HepG2 (cell line): ENCODE measurements around the gene C19orf47. TPM values are rescaled to one million over a fixed set of nuclear protein-coding genes. Genes with fewer than 3 reads are reported as not detected.

Experiments used
- ATAC-seq: fragments of 200-7000 bp; cut with Tn5 transposase; 3 replicates; pipeline ENCODE4 v1.9.1; 2020; ENCODE audit warnings: mild to moderate bottlenecking, moderate library complexity
- BruUV-seq: library from RNA; stranded (reverse); fragments of 400-500 nt; replicated peaks from 2 replicates; lab custom pipeline; 2021; lab: Mats Ljungman, UMichigan
- CTCF ChIA-PET: fragments of 300-600 bp; formaldehyde crosslinking; extraction: SDS; loops from one replicate; lab custom pipeline; 2021; ENCODE audit warnings: low total read pairs, inconsistent platforms, low intra/inter-chr PET ratio; lab: Yijun Ruan, JAX
- POLR2A ChIA-PET: fragments of 350-600 bp; sonication (Branson Sonifier 250); formaldehyde crosslinking; loops from one replicate; lab custom pipeline; 2020; ENCODE audit warnings: antibody characterized with exemption, inconsistent platforms; lab: Yijun Ruan, JAX
- DNase-seq: peaks from one replicate; pipeline ENCODE4 v3.0.0-alpha.2; 2015; ENCODE audit warnings: low spot score
- FAIRE-seq: peaks from 3 replicates; lab custom pipeline; 2011; peaks lifted over from hg19 to GRCh38; lab: Jason Lieb, UNC
- H2AFZ ChIP-seq: one replicate; pipeline ENCODE4 v1.6.1; 2011; ENCODE audit warnings: low read length, inconsistent platforms
- H3K27ac ChIP-seq: fragments of 300-600 bp; 3 replicates; pipeline ENCODE4 v1.8.0; 2011; ENCODE audit warnings: mixed run types, mild to moderate bottlenecking, mixed read lengths, low read length, inconsistent platforms; ENCODE audit not compliant: insufficient read depth; ENCODE audit errors: extremely low read length
- H3K27me3 ChIP-seq, 2 experiments: fragments of 200-600 bp in 1 of 2; 2 replicates in 1 of 2; 3 replicates in 1 of 2; pipeline versions ENCODE4 v1.6.0 to v1.8.0; 2011; ENCODE audit warnings: low read length in 2 of 2, mild to moderate bottlenecking in 2 of 2, moderate library complexity in 2 of 2, inconsistent platforms in 1 of 2; ENCODE audit not compliant: insufficient read depth in 2 of 2, control insufficient read depth in 1 of 2
- H3K36me3 ChIP-seq, 2 experiments: fragments of 200-600 bp in 1 of 2; replicated peaks in 1 of 2; 2 replicates in 1 of 2; 3 replicates in 1 of 2; pipeline versions ENCODE4 v1.5.1 to v1.8.0; 2011; ENCODE audit warnings: low read length in 2 of 2, inconsistent platforms in 1 of 2; ENCODE audit not compliant: insufficient read depth in 2 of 2, control insufficient read depth in 1 of 2
- H3K4me1 ChIP-seq: 2 replicates; pipeline ENCODE4 v1.5.1; 2012; ENCODE audit warnings: low read length, inconsistent platforms; ENCODE audit not compliant: insufficient read depth
- H3K4me2 ChIP-seq: 2 replicates; pipeline ENCODE4 v1.6.0; 2011; ENCODE audit warnings: low read depth, low read length, inconsistent platforms
- H3K4me3 ChIP-seq, 3 experiments: fragments of 200-600 bp in 1 of 3; sonication (generic), shearing (Covaris generic) in 1 of 3; replicated peaks in 1 of 3; 2 replicates each; pipeline ENCODE4 v1.5.1; 2011 to 2016; ENCODE audit warnings: low read length in 3 of 3, inconsistent platforms in 2 of 3, low read depth in 2 of 3, mild to moderate bottlenecking in 2 of 3, control low read depth in 1 of 3, mixed read lengths in 1 of 3; ENCODE audit not compliant: insufficient read depth in 1 of 3
- H3K79me2 ChIP-seq: one replicate; pipeline ENCODE4 v1.6.1; 2011; ENCODE audit warnings: low read length, inconsistent platforms; ENCODE audit not compliant: insufficient read depth
- H3K9ac ChIP-seq: 2 replicates; pipeline ENCODE4 v1.6.0; 2011; ENCODE audit warnings: mild to moderate bottlenecking, low read depth, low read length, inconsistent platforms; ENCODE audit not compliant: insufficient read depth
- H3K9me3 ChIP-seq: 2 replicates; pipeline ENCODE4 v1.5.1; 2012; ENCODE audit warnings: mild to moderate bottlenecking, low read length
- H4K20me1 ChIP-seq: 2 replicates; pipeline ENCODE4 v1.6.0; 2011; ENCODE audit warnings: inconsistent platforms, mild to moderate bottlenecking, low read length, moderate library complexity; ENCODE audit not compliant: insufficient read depth
- BATF2 ChIP-seq: sonication (generic); formaldehyde crosslinking; IDR thresholded peaks from 2 replicates; pipeline ENCODE4 v1.8.0; 2022; ENCODE audit warnings: mild to moderate bottlenecking, missing genetic modification reagents, moderate library complexity
- CHD2 ChIP-seq: IDR thresholded peaks from 2 replicates; pipeline ENCODE4 v1.6.1; 2011; ENCODE audit warnings: low read depth, low read length, improper control_type of control experiment
- FUBP1 ChIP-seq: sonication (generic); formaldehyde crosslinking; IDR thresholded peaks from 2 replicates; pipeline ENCODE4 v1.5.1; 2020; ENCODE audit warnings: missing genetic modification reagents, mild to moderate bottlenecking, borderline replicate concordance
- HNF4A ChIP-seq: sonication (generic); formaldehyde crosslinking; IDR thresholded peaks from 2 replicates; pipeline ENCODE4 v1.4.0; 2020; ENCODE audit warnings: missing genetic modification reagents
- KMT2A ChIP-seq: sonication (generic); formaldehyde crosslinking; IDR thresholded peaks from 2 replicates; pipeline ENCODE4 v1.4.0; 2020; ENCODE audit warnings: missing genetic modification reagents
- MLLT10 ChIP-seq: sonication (generic); formaldehyde crosslinking; IDR thresholded peaks from 2 replicates; pipeline ENCODE4 v1.4.0; 2020; ENCODE audit warnings: missing genetic modification reagents
- PLRG1 ChIP-seq: fragments of 450-650 bp; conservative IDR thresholded peaks from 2 replicates; pipeline ENCODE4 v1.6.1; 2016
- RAD21 ChIP-seq: fragments of 450-650 bp; formaldehyde crosslinking; IDR thresholded peaks from 2 replicates; pipeline ENCODE4 v1.5.0; 2020; ENCODE audit warnings: mild to moderate bottlenecking
- XRCC5 ChIP-seq: fragments of 200-400 bp; formaldehyde crosslinking; optimal IDR thresholded peaks from 2 replicates; pipeline ENCODE3; 2017; ENCODE audit warnings: mild to moderate bottlenecking, low read length
- ZHX1 ChIP-seq: sonication (generic); formaldehyde crosslinking; IDR thresholded peaks from 2 replicates; pipeline ENCODE4 v1.8.1; 2022; ENCODE audit warnings: low read depth, mild to moderate bottlenecking, missing genetic modification reagents
- ZNF264 ChIP-seq: sonication (generic); formaldehyde crosslinking; IDR thresholded peaks from 2 replicates; pipeline ENCODE4 v1.4.0; 2020; ENCODE audit warnings: missing genetic modification reagents
- ZNF407 ChIP-seq: sonication (generic); formaldehyde crosslinking; IDR thresholded peaks from one replicate; pipeline ENCODE4 v1.5.1; 2020; ENCODE audit warnings: mild to moderate bottlenecking, missing genetic modification reagents; ENCODE audit errors: not compliant biosample characterization
- WGBS: methylation state at CpG from one replicate; pipeline ENCODE4 v1.1.6; 2017; ENCODE audit warnings: low lambda C conversion rate; 5-methylcytosine and 5-hydroxymethylcytosine counted together
- in situ Hi-C: cut with HindIII; loops from 2 replicates; pipeline ENCODE4 v1.10.0; 2017; ENCODE audit warnings: low pct_unique_long_range_greater_than_20kb; ENCODE audit not compliant: extremely low pct_ligation_motif_present
- intact Hi-C: fragments of 100-400 bp; cut with micrococcal nuclease; formaldehyde crosslinking; loops from one replicate; pipeline ENCODE4 v1.10.0; 2022; ENCODE audit not compliant: unreplicated experiment
- polyA plus RNA-seq, 8 experiments: library from polyadenylated mRNA; depleted of rRNA in 3 of 8; stranded (reverse) in 7 of 8; unstranded in 1 of 8; fragments of >200 nt; fragmentation: Illumina TruSeq in 4 of 8; extraction: Trizol in 4 of 8; gene quantifications; 2 replicates each; pipeline versions ENCODE4 v1.2.1 to v1.2.3, GENCODE V29; 2011 to 2016; ENCODE audit warnings: low read depth in 4 of 8, missing spikeins in 1 of 8, mixed read lengths in 1 of 8; ENCODE audit not compliant: insufficient read depth in 1 of 8
- total RNA-seq, 5 experiments: library from RNA; depleted of rRNA; stranded (reverse); fragments of >200 nt; fragmentation: Illumina TruSeq; extraction: Trizol; gene quantifications; 2 replicates each; pipeline ENCODE4 v1.2.3, GENCODE V29; 2016; ENCODE audit warnings: low read depth in 1 of 5

C19orf47 gene
- total and polyA plus RNA-seq, 2 of the 13 experiments (the other 11 are each of a cell fraction or from before 2014, with no cell fraction given), result 8.1 to 10.6 TPM

GRCh38 chr19:40392123-40392522 lies 43.9 kb upstream of the C19orf47 start:
- no peak for ATAC-seq
- no peaks in the 10 kb centered on the region for H3K9me3 ChIP-seq
- intact Hi-C loops, result loop anchor here (5.0 kb wide), 1 partner anchor 85 kb away; no protein-coding TSS in a partner anchor
- no peak overlapping the region for H2AFZ ChIP-seq
- POLR2A ChIA-PET, result no interaction called here
- no peak for DNase-seq
- no peaks in the 10 kb centered on the region for H3K4me1 ChIP-seq
- 29% methylated on average over 8 of the region's 8 CpGs for WGBS
- H4K20me1 ChIP-seq, result no peaks in the 10 kb centered on the region
- H3K9ac ChIP-seq, result no peak overlapping the region; the same call in 1 of the 2 replicates
- H3K36me3 ChIP-seq, result no peaks in the 10 kb centered on the region
- CTCF ChIA-PET, result no interaction called here
- FAIRE-seq, result no peak
- H3K79me2 ChIP-seq, result no peaks in the 10 kb centered on the region
- no peak overlapping the region for H3K4me3 ChIP-seq
- no TSS peak for BruUV-seq
- in situ Hi-C loops, result no loop called here
- peaks cover 10 to 36% of the 10 kb centered on the region in 2 experiments; a peak in 4 of 5 replicates for H3K27me3 ChIP-seq
- no peak overlapping the region for H3K4me2 ChIP-seq
- H3K27ac ChIP-seq, result no peak overlapping the region
- TF ChIP-seq ZNF264 (CRISPR knock-in tag), result no peak
- TF ChIP-seq FUBP1 (CRISPR knock-in tag), result no peak
- no peak for TF ChIP-seq CHD2
- TF ChIP-seq ZHX1, result no peak
- TF ChIP-seq RAD21 (CRISPR knock-in tag), result no peak
- TF ChIP-seq BATF2 (CRISPR knock-in tag), result no peak
- TF ChIP-seq MLLT10 (CRISPR knock-in tag), result no peak
- TF ChIP-seq ZNF407 (CRISPR knock-in tag), result no peak
- no peak for TF ChIP-seq XRCC5
- TF ChIP-seq HNF4A, result no peak
- no peak for TF ChIP-seq KMT2A (CRISPR knock-in tag)
- TF ChIP-seq PLRG1, result no peak
